HG02970 (cell line): ENCODE data around the gene NRP1.
"Not testable (repeated sequence)": the region's sequence is repeated elsewhere in the genome, so short reads cannot be mapped to it uniquely, and the experiment has no call there.

Source experiments
- ATAC-seq: cut with Tn5 transposase; IDR thresholded peaks from one replicate; pipeline ENCODE4 v1.9.1; 2021; ENCODE audit warnings: mild to moderate bottlenecking, moderate library complexity, moderate number of reproducible peaks; ENCODE audit not compliant: unreplicated experiment, low FRiP score

Gene NRP1

GRCh38 chr10:33223326-33224000 is 111.0 kb downstream of the NRP1 start:
- ATAC-seq: no peak

DNA sequence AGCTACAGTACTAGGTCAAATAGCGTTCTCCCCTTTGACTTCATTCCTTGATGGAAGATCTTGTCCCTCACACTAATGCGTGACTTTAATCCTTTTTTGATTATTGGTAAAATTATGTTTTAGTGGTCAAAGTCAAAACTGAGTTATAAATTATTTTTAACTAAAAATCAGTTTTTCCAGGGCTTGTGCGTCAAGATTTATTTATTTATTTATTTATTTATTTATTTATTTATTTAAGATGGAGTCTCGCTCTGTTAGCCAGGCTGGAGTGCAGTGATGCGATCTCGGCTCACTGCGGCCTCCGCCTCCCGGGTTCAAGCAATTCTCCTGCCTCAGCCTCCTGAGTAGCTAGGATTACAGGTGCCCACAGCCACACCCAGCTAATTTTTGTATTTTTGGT is 112.2 kb downstream of the NRP1 start:
- not testable (repeated sequence) for ATAC-seq

GRCh38 chr10:33217854-33218253 is 116.6 kb downstream of the NRP1 start:
- ATAC-seq: no peak

DNA sequence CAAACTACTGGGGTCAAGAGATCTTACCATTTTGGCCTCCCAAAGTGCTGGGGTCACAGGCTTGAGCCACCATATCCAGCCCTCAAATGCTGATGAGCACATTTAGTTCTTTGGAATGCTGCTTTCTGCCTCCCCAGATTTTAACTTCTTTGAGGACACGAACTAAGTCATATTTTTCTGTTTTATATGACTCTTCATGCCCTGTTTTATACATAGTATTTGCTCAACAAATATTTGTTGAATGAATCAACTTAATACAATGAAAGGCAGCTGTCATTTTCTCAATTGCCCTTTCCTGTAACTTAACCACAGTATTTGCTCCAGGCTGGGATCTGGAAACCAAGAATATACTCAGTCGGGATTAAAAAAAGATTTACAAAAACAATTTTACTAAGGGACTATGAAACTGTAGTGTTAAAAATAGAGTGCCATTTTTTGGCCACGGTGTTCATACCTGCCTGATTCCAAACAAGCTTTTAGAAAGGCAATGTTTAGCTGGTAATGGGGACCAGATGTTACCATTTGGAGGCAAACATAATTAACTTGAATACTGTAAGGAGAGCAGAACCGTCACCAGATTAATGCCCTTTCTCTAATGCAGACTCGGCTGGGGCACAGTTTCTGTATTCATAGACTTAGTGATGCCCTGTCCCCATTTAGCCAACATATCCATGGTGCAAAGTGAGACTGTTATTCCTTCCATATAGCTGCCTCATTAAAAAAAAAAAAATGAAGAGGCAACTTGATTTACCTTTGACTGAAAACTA is 117.6 kb downstream of the NRP1 start:
- ATAC-seq: no peak

DNA sequence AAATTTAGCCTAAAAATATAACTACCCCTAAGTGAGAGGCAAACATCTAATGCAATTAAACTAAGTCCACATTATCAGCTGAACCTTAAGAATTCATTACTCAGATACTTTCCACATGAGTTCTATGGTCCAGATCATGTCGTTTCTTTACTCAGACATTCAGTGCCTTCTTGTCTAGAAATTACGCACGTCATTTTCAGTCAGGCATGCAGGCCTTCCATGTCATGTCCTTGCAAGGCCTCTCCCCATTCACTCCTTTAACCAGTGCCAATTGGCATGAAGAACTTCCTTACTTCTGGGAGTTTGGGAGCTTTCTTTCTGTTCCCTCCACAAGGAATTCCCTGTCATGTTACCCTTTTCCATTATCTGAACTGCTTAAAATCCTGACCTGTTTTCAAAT is 118.8 kb downstream of the NRP1 start:
- no peak for ATAC-seq

- ATAC-seq: no peak
These were observed 119.3 kb downstream of the NRP1 start for GRCh38 chr10:33215154-33215553.

GRCh38 chr10:33214174-33214573 is 120.3 kb downstream of the NRP1 start:
- ATAC-seq: no peak

DNA sequence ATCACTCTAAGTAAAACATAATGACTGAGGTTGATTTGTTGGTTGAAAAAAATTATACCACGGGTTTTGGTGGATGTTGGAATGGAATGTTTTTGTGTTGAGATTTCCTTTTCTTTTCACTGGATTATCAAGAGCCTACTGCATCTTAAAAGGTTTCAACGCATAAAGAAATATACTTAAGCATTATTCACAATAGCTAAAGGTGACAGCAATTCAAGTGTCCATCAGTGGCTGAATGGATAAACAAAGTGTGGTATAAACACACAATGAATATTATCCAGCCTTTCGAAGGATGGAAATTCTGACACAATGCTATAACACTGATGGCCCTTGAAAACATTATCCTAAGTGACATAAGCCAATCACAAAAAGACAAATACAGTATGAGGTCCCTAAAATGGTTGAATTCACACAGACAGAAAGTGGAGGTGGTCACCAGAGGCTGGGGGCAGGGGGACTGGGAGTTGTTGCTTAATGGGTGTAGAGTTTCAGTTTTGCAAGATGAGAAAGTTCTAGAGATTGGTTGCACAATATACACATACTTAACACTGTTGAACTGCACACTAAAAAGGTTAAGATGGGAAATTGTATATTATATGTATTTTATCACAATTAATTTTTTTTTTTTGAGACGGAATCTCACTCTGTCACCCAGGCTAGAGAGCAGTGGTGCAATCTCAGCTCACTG is 122.3 kb downstream of the NRP1 start:
- no peak for ATAC-seq

- no peak for ATAC-seq
These were observed 123.2 kb downstream of the NRP1 start for GRCh38 chr10:33211106-33211878.

DNA sequence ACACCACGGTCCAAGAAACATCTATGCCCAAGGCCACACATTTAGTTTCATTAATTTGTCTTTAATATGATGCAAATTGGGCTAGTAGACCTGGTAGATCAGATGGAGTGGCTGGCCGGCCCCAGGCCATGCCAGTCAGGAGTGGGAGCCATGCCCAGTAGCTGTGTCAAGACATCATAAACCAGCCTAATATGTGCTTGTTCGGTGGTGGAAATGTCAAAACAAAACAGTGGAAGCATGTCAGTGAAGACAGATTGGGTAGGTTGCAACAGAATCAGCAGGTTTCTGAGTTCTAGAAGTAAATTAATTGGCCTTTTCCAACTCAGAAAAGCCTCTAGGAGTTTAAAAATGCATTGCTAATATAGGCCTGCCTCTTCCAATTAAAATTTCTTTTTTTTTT is 124.7 kb downstream of the NRP1 start:
- ATAC-seq: no peak

GRCh38 chr10:33208166-33208565 is 126.3 kb downstream of the NRP1 start:
- ATAC-seq: no peak

- no peak for ATAC-seq
These were observed 130.4 kb downstream of the NRP1 start for GRCh38 chr10:33204031-33204430.

DNA sequence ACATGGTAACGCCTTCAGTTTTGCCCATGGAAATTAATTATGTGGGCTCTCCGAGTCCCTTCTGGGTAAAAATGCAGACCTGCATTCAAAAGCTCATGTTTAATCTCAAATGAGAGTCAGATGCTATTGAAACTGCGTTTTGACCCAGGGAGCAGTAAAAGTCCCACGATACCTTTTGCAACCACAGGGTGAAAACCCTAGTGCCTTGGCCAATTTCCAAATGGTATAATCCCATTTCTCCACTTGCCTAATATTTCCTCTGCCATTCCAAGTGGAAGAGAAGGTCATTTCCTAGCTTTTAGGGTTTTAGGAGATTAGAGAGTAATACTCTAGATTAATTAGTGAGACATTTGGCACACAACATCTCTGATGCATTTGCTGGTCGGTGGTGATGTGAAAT is 132.5 kb downstream of the NRP1 start:
- ATAC-seq: no peak

DNA sequence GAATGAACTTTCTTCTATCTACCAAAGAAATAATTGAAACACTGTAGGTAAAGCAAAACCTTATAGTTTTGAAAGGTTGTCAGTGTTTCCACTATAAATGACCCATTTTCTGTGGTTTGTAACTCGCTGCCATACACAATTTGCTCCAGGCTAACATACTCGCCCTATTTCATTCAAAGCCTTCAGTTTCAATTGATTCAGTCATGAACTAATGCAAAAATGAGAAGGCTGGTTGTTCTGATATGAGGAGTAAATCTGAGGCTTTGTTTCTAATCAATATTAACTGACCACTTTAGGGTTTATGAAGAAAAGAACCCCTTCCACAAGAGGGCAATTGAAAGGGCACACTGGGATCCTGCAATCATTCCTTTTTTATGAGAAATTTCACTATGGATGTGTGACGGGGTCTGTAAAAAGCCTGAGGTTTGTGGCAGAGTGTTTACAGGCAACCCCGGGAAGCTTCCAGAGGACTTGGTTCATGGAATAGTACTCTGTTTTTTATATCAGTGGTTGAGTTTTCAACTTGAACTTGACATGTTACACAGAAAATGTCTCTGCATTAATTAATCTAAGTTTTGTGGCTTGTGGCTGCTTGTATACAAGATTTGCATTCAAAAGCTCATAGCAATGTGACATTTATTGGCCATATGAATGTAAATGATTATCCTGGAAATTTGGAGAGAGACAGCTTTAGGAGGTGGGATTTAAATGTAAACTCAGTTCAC is 133.2 kb downstream of the NRP1 start:
- ATAC-seq: no peak

DNA sequence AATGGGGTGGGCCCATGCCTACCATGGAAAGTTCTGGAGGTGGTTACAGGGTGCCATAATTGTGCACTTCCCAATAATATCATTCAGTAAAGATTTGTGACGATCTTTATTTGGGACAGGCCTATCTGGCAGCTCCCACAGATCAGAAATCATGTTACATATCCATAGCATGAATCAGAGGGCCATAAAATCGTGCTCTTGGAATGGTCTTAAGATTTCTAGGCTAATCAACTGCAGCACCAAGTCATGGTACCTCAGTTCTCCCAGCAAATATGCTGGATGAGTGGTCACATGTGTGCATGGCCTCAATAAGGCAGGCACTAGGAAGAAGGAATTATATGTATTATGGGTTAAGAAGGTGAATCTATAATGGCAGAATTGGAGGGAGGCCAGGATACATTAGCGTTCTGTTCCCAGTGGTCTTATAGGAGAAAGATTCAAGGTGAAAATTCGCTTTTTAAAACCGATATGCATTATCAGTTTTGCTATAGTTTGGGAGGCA is 134.7 kb downstream of the NRP1 start:
- ATAC-seq: no peak

- no peak for ATAC-seq
These were observed 135.9 kb downstream of the NRP1 start for GRCh38 chr10:33198610-33199009.

DNA sequence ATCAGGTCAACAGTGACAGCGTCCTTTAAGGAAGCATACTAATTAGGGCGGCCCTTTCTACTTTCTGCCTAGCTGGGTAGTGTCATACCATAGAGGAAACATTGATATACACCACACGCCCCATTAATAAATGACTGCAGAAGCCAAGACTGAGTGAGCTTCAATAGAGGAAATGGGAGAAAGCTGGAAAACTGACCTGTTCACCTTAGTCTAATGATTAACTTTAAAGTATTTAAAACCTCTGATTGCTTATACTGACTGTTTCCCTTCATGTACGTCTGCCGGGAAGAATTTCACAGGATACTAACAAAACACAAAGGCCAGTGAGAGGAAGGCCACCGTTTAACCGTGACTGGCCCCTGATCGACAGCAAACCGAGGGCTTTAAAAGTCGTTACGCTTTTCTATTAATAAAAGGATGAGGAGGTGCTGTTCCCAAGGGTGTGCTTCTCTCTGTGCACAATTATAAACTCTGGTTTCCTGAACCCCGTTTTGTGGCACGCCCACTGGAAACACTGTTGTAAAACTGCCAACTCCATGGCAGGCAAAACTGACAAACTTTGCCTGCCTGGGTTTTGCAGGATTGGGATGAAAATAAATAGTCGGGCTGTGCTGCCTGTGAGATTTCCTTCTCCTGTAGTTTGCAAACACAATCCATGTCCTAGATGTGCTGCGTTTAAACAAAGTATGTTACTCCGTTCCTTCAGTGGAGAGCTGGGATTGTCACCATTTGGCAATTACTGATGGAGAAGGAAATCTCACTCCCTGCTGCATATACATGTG is 137.6 kb downstream of the NRP1 start:
- no peak for ATAC-seq

DNA sequence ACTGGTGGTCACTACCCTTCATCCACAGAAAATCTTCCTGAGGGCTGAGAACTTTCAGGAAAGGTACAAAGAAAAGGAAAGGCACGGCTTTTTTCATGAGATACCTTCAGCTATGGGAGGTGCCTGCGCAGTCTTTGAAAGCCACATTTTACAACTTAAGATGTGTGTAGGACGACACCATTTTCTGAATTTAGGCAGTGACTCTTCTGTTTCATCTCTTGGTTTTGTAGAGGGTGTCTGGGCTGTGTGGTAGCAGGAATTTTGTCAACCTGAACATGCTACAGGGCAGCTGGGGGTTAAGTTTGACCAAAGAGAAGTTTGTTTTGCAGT is 138.1 kb downstream of the NRP1 start:
- ATAC-seq: no peak

GRCh38 chr10:33195608-33196376 is 138.7 kb downstream of the NRP1 start:
- ATAC-seq: no peak
